ENCODE results near the gene USP47.

The USP47 gene

GRCh38 chr11:11857769-11858168, 16.0 kb downstream of the USP47 start:
- no peak overlapping the region for H3K4me3 ChIP-seq (ENCODE audit: low read length)
- DNase-seq (ENCODE audit: low read depth) = no peak
- TF ChIP-seq CTCF (IDR thresholded peaks at IDR 0.05; ENCODE audit: insufficient read depth, low read depth, low read length, missing control alignments) = no peak

DNA sequence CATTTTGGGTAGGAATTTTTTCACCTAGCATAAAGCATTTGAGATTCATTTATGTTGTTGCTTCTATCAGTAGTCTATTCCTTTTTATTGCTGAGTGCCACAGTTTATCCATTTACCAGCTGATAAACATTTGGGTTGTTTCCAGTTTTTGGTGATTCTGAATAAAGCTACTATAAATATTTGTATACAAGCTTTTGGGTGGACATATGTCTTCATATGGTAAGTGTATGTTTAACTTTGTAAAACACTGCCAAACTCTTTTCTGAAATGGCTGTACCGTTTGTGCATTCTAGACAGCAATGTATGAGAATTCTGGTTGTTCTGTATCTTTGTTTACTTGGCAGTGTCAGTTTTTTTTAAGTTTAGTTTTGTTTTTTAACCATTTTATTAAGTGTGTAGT, 16.9 kb downstream of the USP47 start:
- DNase-seq (ENCODE audit: low read depth) = no peak
- no peak overlapping the region for H3K4me3 ChIP-seq (ENCODE audit: low read length)
- no peak for TF ChIP-seq CTCF (IDR thresholded peaks at IDR 0.05; ENCODE audit: insufficient read depth, low read depth, low read length, missing control alignments)

GRCh38 chr11:11860103-11860979, 18.6 kb downstream of the USP47 start:
- no peak overlapping the region for H3K4me3 ChIP-seq (ENCODE audit: low read length)
- TF ChIP-seq CTCF (IDR thresholded peaks at IDR 0.05; ENCODE audit: insufficient read depth, low read depth, low read length, missing control alignments) = no peak
- peak; percentile 40 for DNase-seq (ENCODE audit: low read depth)

DNA sequence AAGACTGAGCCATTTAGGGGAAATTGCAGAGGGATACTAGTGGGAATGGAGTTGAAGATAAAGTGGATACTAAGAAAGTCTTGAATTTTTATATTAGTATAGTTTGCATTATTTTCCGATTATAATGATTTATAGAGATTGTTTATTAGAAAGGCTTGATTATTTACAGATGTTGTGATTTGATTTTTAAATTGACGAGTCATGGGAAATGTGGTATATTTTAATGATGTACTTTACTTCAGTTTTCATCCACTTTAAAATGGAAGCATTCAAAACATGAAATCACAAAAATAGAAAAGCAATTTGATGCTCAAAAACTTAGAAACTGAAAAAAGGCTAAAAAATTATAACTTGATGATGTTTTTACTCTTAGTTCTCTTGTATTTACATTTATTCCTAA, 21.2 kb downstream of the USP47 start:
- DNase-seq (ENCODE audit: low read depth) = no peak
- no peak overlapping the region for H3K4me3 ChIP-seq (ENCODE audit: low read length)
- no peak for TF ChIP-seq CTCF (IDR thresholded peaks at IDR 0.05; ENCODE audit: insufficient read depth, low read depth, low read length, missing control alignments)

- DNase-seq (ENCODE audit: low read depth) = no peak
- TF ChIP-seq CTCF (IDR thresholded peaks at IDR 0.05; ENCODE audit: insufficient read depth, low read depth, low read length, missing control alignments) = no peak
- no peak overlapping the region for H3K4me3 ChIP-seq (ENCODE audit: low read length)
Measured at GRCh38 chr11:11864332-11864731, 22.6 kb downstream of the USP47 start.

GRCh38 chr11:11864803-11865202, 23.0 kb downstream of the USP47 start:
- TF ChIP-seq CTCF (IDR thresholded peaks at IDR 0.05; ENCODE audit: insufficient read depth, low read depth, low read length, missing control alignments) = no peak
- no peak for DNase-seq (ENCODE audit: low read depth)
- H3K4me3 ChIP-seq (ENCODE audit: low read length) = no peak overlapping the region

GRCh38 chr11:11865449-11865848, 23.7 kb downstream of the USP47 start:
- DNase-seq (ENCODE audit: low read depth) = no peak
- no peak for TF ChIP-seq CTCF (IDR thresholded peaks at IDR 0.05; ENCODE audit: insufficient read depth, low read depth, low read length, missing control alignments)
- no peak overlapping the region for H3K4me3 ChIP-seq (ENCODE audit: low read length)

Measured in epithelial cell of esophagus (primary cell).